Limb (tissue), 2 donors: ENCODE results near the gene GPR78.
"Not testable (repeated sequence)": the region's sequence is repeated elsewhere in the genome, so short reads cannot be mapped to it uniquely, and the experiment has no call there.

Source experiments
- DNase-seq, 2 donors: peaks; one replicate each; pipeline ENCODE4 v3.0.0-alpha.2; 2016; ENCODE audit errors: extremely low spot score in 2 of 2

GPR78 gene

GRCh38 chr4:8614365-8615193, 34.4 kb downstream of the GPR78 start:
- no peak for DNase-seq

GRCh38 chr4:8615366-8615765, 35.2 kb downstream of the GPR78 start:
- DNase-seq, result no peak

GRCh38 chr4:8615921-8616787, 36.0 kb downstream of the GPR78 start:
- no peak for DNase-seq

GRCh38 chr4:8616831-8617230, 36.6 kb downstream of the GPR78 start:
- DNase-seq, result no peak

GRCh38 chr4:8617486-8618040, 37.4 kb downstream of the GPR78 start:
- DNase-seq, result no peak

- no peak for DNase-seq
These were observed 38.2 kb downstream of the GPR78 start for GRCh38 chr4:8618421-8618820.

GRCh38 chr4:8618961-8619720, 38.9 kb downstream of the GPR78 start:
- DNase-seq, result no peak

GRCh38 chr4:8621135-8621534, 40.9 kb downstream of the GPR78 start:
- not testable (repeated sequence) for DNase-seq

GRCh38 chr4:8624601-8625272, 44.5 kb downstream of the GPR78 start:
- DNase-seq, result not testable (repeated sequence)

GRCh38 chr4:8630240-8630905, 50.2 kb downstream of the GPR78 start:
- not testable (repeated sequence) for DNase-seq

- not testable (repeated sequence) for DNase-seq
These were observed 51.7 kb downstream of the GPR78 start for GRCh38 chr4:8631896-8632295.

- not testable (repeated sequence) for DNase-seq
These were observed 54.6 kb downstream of the GPR78 start for GRCh38 chr4:8634773-8635172.

GRCh38 chr4:8635897-8636554, 55.8 kb downstream of the GPR78 start:
- not testable (repeated sequence) for DNase-seq
